Hepatocyte (in vitro differentiated cells): ENCODE results near the gene ZPR1.

Source experiments
- CTCF ChIP-seq: fragments of 200-600 bp; sonication (generic); IDR thresholded peaks from 2 replicates; pipeline ENCODE4 v1.5.1; 2016; ENCODE audit warnings: antibody characterized with exemption, mild to moderate bottlenecking; ENCODE audit not compliant: poor library complexity
- EZH2 ChIP-seq: fragments of 200-600 bp; sonication (generic); IDR thresholded peaks from 2 replicates; pipeline ENCODE4 v1.6.1; 2016; ENCODE audit warnings: antibody characterized with exemption, mild to moderate bottlenecking, borderline replicate concordance
- EZH2phosphoT487 ChIP-seq: fragments of 200-600 bp; sonication (generic); IDR thresholded peaks from one replicate; pipeline ENCODE4 v1.6.1; 2018; ENCODE audit warnings: antibody characterized with exemption, mild to moderate bottlenecking, low read depth, moderate library complexity; ENCODE audit not compliant: unreplicated experiment, severe bottlenecking

DNA sequence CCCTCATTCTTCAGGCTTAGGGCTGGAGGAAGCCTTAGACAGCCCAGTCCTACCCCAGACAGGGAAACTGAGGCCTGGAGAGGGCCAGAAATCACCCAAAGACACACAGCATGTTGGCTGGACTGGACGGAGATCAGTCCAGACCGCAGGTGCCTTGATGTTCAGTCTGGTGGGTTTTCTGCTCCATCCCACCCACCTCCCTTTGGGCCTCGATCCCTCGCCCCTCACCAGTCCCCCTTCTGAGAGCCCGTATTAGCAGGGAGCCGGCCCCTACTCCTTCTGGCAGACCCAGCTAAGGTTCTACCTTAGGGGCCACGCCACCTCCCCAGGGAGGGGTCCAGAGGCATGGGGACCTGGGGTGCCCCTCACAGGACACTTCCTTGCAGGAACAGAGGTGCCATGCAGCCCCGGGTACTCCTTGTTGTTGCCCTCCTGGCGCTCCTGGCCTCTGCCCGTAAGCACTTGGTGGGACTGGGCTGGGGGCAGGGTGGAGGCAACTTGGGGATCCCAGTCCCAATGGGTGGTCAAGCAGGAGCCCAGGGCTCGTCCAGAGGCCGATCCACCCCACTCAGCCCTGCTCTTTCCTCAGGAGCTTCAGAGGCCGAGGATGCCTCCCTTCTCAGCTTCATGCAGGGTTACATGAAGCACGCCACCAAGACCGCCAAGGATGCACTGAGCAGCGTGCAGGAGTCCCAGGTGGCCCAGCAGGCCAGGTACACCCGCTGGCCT is 42.5 kb upstream of the ZPR1 start:
- TF ChIP-seq CTCF (no peak), EZH2 (no peak), EZH2phosphoT487 (no peak)
